ENCODE measurements around the gene RNF26.

Gene RNF26

GRCh38 chr11:119330237-119330636 is 4.1 kb upstream of the RNF26 start:
- H3K27me3 ChIP-seq (ENCODE audit: insufficient read depth, insufficient read length) = no peaks in the 10 kb centered on the region
- no peak overlapping the region for H3K9ac ChIP-seq (ENCODE audit: insufficient read length, low read depth)
- TF ChIP-seq YY1 (IDR thresholded peaks at IDR 0.05; ENCODE audit: insufficient read depth, insufficient read length) = no peak
- TF ChIP-seq ZNF274 (IDR thresholded peaks at IDR 0.05; ENCODE audit: low read depth, low read length) = no peak
- no peak overlapping the region for H3K4me3 ChIP-seq (ENCODE audit: insufficient read length, low read depth)
- no peak for DNase-seq (ENCODE audit: low read depth, low spot score)
- peaks cover 3% of the 10 kb centered on the region for H3K36me3 ChIP-seq (ENCODE audit: insufficient read depth, insufficient read length, low read length)
- no peaks in the 10 kb centered on the region for H3K9me3 ChIP-seq (ENCODE audit: insufficient read depth, low read length)
- H3K4me1 ChIP-seq (ENCODE audit: insufficient read depth, insufficient read length) = peaks cover 5% of the 10 kb centered on the region

- H3K9ac ChIP-seq (ENCODE audit: insufficient read length, low read depth) = no peak overlapping the region
These were observed 2.1 kb upstream of the RNF26 start for GRCh38 chr11:119332111-119332765.

GRCh38 chr11:119335091-119335654 is 846 bp downstream of the RNF26 start:
- peaks cover 20% of the 10 kb centered on the region for H3K36me3 ChIP-seq (ENCODE audit: insufficient read depth, insufficient read length, low read length)
- H3K9ac ChIP-seq (ENCODE audit: insufficient read length, low read depth) = peak overlapping the region; percentile 97
- DNase-seq (ENCODE audit: low read depth, low spot score) = no peak
- TF ChIP-seq ZNF274 (IDR thresholded peaks at IDR 0.05; ENCODE audit: low read depth, low read length) (no peak), SUZ12 (IDR thresholded peaks at IDR 0.05; ENCODE audit: extremely low read depth, insufficient read depth, insufficient read length) (no peak), YY1 (IDR thresholded peaks at IDR 0.05; ENCODE audit: insufficient read depth, insufficient read length) (no peak)
- H3K9me3 ChIP-seq (ENCODE audit: insufficient read depth, low read length) = no peaks in the 10 kb centered on the region
- H3K4me1 ChIP-seq (ENCODE audit: insufficient read depth, insufficient read length) = peaks cover 25% of the 10 kb centered on the region
- H3K27me3 ChIP-seq (ENCODE audit: insufficient read depth, insufficient read length) = peaks cover 2% of the 10 kb centered on the region
- peak overlapping the region; percentile 93 for H3K4me3 ChIP-seq (ENCODE audit: insufficient read length, low read depth)

More at GRCh38 chr11:119332111-119332765, 2.1 kb upstream of the RNF26 start:
- TF ChIP-seq ZNF274 (IDR thresholded peaks at IDR 0.05; ENCODE audit: low read depth, low read length) (no peak), YY1 (IDR thresholded peaks at IDR 0.05; ENCODE audit: insufficient read depth, insufficient read length) (no peak)
- DNase-seq (ENCODE audit: low read depth, low spot score) = no peak
- Histone ChIP-seq H3K9me3 (ENCODE audit: insufficient read depth, low read length) (no peaks in the 10 kb centered on the region), H3K27me3 (ENCODE audit: insufficient read depth, insufficient read length) (no peaks in the 10 kb centered on the region), H3K36me3 (ENCODE audit: insufficient read depth, insufficient read length, low read length) (peaks cover 20% of the 10 kb centered on the region), H3K4me1 (ENCODE audit: insufficient read depth, insufficient read length) (peaks cover 18% of the 10 kb centered on the region), H3K4me3 (ENCODE audit: insufficient read length, low read depth) (no peak overlapping the region)

- Histone ChIP-seq H3K9ac (ENCODE audit: insufficient read length, low read depth) (peak overlapping the region; percentile 97), H3K4me1 (ENCODE audit: insufficient read depth, insufficient read length) (peaks cover 26% of the 10 kb centered on the region), H3K9me3 (ENCODE audit: insufficient read depth, low read length) (no peaks in the 10 kb centered on the region), H3K36me3 (ENCODE audit: insufficient read depth, insufficient read length, low read length) (peaks cover 20% of the 10 kb centered on the region), H3K27me3 (ENCODE audit: insufficient read depth, insufficient read length) (peaks cover 9% of the 10 kb centered on the region), H3K4me3 (ENCODE audit: insufficient read length, low read depth) (peak overlapping the region; percentile 93)
- TF ChIP-seq YY1 (IDR thresholded peaks at IDR 0.05; ENCODE audit: insufficient read depth, insufficient read length) (no peak), SUZ12 (IDR thresholded peaks at IDR 0.05; ENCODE audit: extremely low read depth, insufficient read depth, insufficient read length) (no peak), ZNF274 (IDR thresholded peaks at IDR 0.05; ENCODE audit: low read depth, low read length) (no peak)
- no peak for DNase-seq (ENCODE audit: low read depth, low spot score)
These were observed 1.6 kb downstream of the RNF26 start for GRCh38 chr11:119335655-119336543.

GRCh38 chr11:119336744-119337469 is 2.6 kb downstream of the RNF26 start:
- Histone ChIP-seq H3K4me1 (ENCODE audit: insufficient read depth, insufficient read length) (peaks cover 29% of the 10 kb centered on the region), H3K9me3 (ENCODE audit: insufficient read depth, low read length) (no peaks in the 10 kb centered on the region), H3K27me3 (ENCODE audit: insufficient read depth, insufficient read length) (peaks cover 19% of the 10 kb centered on the region), H3K9ac (ENCODE audit: insufficient read length, low read depth) (peak overlapping the region; percentile 68), H3K4me3 (ENCODE audit: insufficient read length, low read depth) (peak overlapping the region; percentile 19), H3K36me3 (ENCODE audit: insufficient read depth, insufficient read length, low read length) (peaks cover 20% of the 10 kb centered on the region)
- no peak for TF ChIP-seq YY1 (IDR thresholded peaks at IDR 0.05; ENCODE audit: insufficient read depth, insufficient read length)
- TF ChIP-seq ZNF274 (IDR thresholded peaks at IDR 0.05; ENCODE audit: low read depth, low read length) = no peak
- TF ChIP-seq SUZ12 (IDR thresholded peaks at IDR 0.05; ENCODE audit: extremely low read depth, insufficient read depth, insufficient read length) = no peak
- no peak for DNase-seq (ENCODE audit: low read depth, low spot score)

GRCh38 chr11:119337581-119338317 is 3.4 kb downstream of the RNF26 start:
- H3K9ac ChIP-seq (ENCODE audit: insufficient read length, low read depth) = peak overlapping the region; percentile 70
- H3K4me3 ChIP-seq (ENCODE audit: insufficient read length, low read depth) = peak overlapping the region; percentile 19
- H3K36me3 ChIP-seq (ENCODE audit: insufficient read depth, insufficient read length, low read length) = peaks cover 20% of the 10 kb centered on the region
- no peak for TF ChIP-seq YY1 (IDR thresholded peaks at IDR 0.05; ENCODE audit: insufficient read depth, insufficient read length)
- TF ChIP-seq SUZ12 (IDR thresholded peaks at IDR 0.05; ENCODE audit: extremely low read depth, insufficient read depth, insufficient read length) = no peak
- no peak for TF ChIP-seq ZNF274 (IDR thresholded peaks at IDR 0.05; ENCODE audit: low read depth, low read length)
- H3K4me1 ChIP-seq (ENCODE audit: insufficient read depth, insufficient read length) = peaks cover 29% of the 10 kb centered on the region
- DNase-seq (ENCODE audit: low read depth, low spot score) = no peak
- H3K27me3 ChIP-seq (ENCODE audit: insufficient read depth, insufficient read length) = peaks cover 26% of the 10 kb centered on the region
- H3K9me3 ChIP-seq (ENCODE audit: insufficient read depth, low read length) = no peaks in the 10 kb centered on the region

All from NT2/D1 (cell line).